CD4-positive, alpha-beta T cell treated with Interleukin-2 at 100 ng/mL for 4 hours (primary cell): Measurements from ENCODE around the gene SGK1.
"Not testable (repeated sequence)": the region's sequence is repeated elsewhere in the genome, so short reads cannot be mapped to it uniquely, and the experiment has no call there.

Experiments used
- DNase-seq: peaks from one replicate; pipeline ENCODE4 v3.0.0-alpha.2; 2020; ENCODE audit warnings: low spot score

SGK1 gene

DNA sequence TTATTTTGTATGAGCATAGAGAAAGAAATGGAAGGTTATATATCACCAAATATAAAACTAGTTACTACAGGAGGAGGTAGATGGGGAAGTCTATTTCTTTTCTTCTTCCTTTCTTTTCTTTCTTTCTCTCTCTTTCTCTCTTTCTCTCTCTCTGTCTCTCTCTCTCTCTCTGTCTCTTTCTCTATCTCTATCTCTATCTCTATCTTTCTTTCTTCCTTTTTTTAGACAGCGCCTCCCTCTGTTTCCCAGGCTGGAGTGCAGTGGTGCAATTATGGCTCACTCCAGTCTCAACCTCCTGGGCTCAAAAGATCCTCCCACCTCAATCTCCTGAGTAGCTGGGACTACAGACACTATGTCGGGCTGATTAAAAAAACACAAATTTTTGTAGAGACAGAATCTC lies 10.2 kb upstream of the SGK1 start:
- DNase-seq: no peak

DNA sequence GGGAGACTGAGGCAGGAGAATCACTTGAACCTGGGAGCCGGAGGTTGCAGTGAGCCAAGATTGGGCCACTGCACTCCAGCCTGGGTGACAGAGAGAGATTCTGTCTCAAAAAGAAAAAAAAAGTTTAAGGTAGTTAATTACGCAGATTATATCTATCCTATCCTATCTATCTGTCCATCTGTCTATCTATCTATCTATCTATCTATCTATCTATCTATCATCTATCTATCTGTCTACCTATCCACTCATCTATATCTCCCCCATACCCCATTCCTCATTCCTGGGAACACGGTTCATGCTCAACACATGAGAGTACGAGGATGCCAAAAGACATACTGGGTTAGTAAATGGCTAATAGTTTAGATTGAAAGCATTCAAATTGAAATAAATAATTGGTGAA lies 8.3 kb upstream of the SGK1 start:
- not testable (repeated sequence) for DNase-seq

DNA sequence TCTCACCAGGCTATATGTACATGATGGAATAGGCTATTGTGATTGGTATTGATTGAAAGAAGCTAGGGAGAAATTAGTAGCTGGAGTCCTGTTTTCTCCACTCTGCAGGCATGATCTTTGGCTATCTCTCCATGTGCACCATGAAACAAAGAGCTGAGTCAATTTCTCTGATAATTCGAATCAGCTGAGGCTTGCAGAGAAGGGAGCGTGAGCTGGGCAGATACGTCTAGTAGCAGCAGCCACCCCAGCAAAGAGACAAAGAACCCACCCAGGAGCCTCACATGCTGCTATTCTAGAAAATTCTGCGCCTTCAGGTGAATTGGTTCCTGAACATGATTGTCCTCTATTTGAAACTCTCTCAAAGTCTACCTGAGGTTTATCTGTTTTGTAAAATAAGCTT lies 6.9 kb upstream of the SGK1 start:
- DNase-seq: no peak

DNA sequence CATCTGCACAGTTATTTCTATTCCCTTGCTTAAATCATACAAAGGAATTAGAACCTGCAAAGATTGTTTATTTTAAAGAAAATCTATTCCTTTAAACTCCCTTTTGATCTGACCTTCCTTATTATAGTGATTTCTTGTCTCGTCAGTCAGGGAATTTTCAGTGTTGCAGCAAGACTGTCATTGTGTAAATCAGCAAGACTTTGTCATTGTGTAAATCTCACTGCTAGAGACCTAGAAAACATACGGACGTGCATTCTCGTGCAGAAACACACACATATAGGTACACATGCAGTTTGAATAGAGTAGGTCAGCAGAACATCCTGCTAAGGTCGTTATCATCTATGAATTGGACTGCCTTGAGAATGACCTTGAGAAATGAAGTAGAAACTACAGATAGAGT lies 6.2 kb upstream of the SGK1 start:
- DNase-seq: no peak

DNA sequence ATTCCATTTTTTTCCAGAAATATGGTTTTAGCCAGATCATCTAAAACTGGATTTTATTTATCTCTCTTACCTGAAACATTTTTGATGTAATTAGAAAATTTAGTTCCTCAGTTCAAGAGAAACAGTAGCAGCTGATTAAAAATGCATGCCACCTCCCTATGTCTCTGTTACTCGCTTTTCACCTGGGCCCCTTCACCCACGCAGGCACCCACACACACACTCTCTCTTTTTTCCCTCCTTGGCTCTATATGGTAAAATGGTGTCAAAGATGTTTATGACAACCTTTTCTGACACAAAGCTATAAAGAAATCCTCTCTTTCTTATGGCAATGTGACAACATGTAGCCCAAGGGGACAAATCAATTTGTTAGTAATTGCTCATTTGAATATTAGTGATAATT lies 5.8 kb upstream of the SGK1 start:
- no peak for DNase-seq

DNA sequence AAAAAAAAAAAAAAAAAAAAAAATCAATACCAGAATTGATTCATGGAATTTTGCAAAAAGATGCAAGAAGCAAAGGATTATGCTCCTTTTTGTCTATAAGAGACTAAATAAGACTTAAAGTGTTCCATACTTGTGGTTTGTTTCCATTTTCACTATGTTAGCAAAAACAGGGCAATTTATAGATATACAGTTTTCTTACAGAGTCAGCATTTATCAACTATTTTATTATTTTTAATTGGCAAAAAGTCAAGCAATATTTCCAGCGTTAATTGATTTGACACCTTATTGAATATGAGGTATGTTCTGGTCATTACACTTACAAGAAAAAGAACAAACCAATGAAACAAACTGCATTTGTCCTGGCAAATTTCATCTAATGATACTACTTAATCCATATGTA lies 5.4 kb upstream of the SGK1 start:
- DNase-seq: no peak

DNA sequence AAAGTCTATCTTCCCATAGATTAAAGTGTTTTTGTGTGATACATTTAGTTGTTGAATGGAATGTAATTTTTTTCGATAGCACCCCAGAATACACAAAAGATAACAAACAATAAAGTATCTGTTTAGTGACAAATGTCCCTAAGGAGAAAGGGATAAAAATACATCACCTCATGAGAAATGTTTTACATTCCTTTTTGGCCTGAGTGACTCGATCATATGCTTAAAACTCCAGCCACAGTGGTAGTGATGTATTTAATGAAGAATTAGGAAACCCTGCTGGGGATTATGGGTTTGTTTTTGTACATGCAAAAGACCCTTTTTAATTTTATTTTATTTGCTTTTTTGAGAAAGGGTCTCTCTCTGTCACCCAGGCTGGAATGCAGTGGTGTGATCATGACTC lies 4.3 kb upstream of the SGK1 start:
- DNase-seq: no peak

DNA sequence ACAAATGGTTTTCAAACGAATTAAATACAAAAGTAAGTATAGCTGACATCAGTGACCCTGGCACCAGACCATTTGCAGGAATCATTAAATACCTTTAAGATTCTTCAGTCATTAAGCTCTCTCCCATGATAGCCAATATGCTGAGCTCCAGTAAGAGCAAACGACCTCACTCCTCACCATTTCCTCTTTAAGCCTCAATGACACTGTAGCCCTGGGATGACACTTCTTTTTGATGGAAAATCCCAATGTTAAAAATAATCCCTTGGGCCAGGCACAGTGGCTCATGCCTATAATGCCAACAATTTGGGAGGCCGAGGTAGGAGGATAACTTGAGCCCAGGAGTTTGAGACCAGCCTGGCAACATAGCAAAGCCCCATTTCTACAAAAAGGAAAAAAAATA lies 3.3 kb upstream of the SGK1 start:
- no peak for DNase-seq

DNA sequence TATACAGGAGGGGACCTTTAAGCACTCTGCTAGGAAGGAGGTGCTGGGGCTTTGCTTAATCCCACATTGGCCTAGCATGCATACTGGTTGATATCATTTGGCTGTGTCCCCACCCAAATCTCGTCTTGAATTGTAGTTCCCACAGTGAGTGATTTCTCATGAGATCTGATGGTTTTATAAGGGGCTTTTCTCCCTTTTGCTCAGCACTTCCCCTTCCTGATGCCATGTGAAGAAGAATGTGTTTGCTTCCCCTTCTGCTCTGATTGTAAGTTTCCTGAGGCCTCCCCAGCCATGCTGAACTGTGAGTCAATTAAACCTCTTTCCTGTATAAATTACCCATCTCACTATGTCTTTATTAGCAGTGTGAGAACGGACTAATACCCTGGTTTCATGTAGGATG lies 1.8 kb upstream of the SGK1 start:
- DNase-seq: not testable (repeated sequence)

DNA sequence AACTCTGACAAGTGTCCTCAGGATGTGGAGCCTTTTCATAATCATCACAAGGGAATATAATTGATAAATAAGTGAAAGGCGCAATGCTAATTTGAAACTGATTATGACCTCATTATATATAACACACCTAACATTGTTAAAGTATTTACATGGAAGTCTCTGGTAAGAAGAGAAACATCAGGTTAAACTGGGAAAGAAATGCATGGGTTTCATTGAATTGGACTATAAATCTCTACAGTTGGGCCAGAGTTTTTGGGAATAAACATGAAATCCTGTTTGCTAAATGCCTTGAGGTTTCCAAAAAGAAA lies 1.0 kb upstream of the SGK1 start:
- DNase-seq: no peak

DNA sequence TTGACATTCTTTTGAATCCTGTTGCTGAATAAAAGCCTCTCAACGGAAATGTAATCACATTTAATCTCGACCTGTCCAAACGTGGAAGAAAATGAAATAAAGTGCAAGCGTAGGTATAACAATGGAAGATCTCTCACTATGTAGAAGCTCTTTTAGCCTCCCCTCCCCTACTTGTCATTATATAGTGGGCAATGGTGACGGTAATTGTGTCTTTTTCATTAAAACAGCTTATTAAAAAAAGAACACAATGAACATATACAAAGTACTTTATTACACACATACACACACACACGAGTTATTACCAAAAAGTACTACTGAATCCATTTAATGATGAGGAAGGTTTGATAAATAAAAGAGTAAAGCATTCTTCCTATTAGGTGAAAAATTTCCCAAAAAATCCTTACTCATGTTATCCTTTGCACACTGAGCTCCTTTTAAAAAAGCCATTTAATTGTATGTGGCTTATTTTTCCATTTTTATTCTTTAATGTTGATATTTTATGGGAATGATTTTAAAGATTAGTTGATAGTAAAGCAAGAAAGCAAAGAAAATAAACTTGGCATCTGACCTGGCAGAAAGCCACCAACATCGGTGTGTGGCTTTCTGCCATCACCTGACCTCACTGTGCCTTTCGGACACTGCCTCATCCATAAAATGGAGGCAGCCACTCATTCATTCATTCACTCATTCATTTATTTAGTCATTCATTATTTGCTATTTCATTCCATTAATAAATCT lies 493 bp upstream of the SGK1 start:
- no peak for DNase-seq

DNA sequence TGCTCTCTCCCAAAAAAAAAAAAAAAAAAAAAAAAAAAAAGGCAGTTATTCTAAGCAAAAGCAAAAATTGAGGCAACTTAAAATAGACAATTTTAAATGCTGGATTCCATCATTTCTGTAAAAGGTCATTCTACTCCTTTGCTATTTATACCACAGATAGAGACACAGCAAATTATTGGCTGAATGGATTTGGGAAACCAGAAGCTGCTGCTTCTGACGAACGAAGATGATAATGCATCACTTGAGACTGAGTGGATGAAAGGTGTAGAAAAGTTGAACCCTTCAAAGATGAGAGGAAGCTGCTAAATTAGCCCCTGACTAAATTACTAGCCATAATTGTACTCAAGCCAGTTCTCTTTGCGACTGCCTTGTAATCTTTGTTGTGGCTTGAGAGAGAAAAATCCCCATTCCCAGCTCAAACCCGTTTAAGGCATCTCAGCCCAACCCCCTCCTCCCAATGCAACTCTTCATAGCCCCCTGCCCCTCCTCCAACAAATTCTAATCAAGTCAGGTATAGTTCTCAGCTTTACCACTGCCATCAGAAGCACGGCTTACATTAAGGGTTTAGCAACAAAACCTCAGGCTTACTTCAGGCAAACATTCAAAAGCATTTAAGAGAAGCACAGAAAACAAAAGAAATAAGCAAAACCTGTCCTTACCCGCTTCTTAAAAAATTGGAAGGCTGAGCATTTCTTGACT lies 1.0 kb downstream of the SGK1 start:
- no peak for DNase-seq

DNA sequence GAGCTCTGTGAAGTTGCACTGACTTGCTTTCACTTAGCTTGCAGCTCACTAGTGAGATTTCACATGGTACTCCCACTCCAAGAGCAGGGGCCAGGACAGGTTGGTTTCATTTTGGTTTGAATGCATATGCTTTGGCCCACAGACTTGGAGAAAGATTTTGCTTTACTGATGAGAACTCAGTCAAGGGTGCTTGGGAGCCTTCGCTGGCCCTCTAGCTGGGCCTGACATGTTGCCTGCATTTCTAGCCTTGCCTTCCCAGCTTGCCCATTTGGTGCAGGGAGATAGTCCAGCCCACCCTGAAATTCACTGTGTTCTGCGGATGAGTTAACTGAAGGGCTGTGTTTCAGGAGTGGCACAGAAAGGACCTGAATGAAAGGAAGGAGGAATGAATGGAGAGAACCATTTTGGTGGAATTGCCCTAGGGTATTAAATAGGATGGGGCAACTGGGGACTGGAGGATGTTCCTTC lies 1.9 kb downstream of the SGK1 start:
- DNase-seq: no peak

DNA sequence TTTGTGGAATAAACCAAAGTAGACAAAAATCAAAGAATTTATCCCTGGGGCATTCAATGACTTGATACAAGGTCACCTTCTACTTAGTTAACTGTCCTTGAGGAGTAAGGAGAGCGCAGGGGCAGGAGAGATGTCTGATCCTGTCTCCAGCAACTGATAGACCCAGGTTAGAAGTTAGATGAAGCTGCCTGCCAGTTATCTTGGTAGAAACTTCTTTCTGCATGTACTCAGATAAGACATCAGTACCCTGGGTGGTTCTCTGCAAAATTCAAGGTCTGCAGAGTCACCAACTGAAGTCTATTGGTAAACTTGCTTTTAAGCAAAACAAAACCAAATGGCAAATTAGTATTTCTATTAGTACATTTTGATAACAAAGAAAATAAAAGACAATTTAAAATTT lies 2.7 kb downstream of the SGK1 start:
- no peak for DNase-seq

DNA sequence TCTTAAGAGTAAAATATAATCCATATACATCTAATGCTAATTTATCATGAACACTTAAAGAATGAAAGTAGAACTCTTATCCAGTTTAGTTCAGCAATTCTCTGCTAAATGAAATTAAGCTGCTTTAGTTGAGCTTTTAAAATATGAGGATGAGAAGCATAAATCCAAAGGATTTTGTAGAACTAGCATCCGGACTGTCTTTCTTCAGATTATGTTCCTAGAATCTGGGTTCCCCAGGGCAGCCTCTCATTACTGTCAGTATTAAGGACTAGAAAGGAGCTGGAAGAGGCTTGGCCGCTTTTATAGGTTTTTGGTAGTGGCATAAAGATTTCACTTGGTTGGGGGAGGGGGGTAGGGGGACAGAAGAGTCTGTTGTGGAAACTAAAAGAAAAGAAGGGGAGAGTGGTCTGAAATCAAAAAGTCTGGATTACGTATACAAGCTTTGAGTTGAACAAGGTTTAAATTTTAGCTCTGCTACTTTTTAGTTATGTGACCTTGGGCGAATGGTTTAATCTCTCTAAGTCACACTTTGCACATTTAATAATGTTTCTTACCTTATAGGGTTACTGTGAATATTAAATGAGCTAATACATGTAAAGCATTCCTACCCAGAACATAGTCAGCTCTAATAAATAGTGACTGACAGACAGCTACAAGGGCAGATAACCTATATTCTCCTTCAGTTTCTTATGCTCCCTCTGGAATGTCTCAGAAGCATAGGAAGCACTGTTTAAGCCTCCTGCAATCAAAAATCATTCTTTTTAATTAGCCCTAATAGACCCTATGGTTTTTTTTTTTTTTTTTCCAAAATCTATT lies 3.7 kb downstream of the SGK1 start:
- no peak for DNase-seq

DNA sequence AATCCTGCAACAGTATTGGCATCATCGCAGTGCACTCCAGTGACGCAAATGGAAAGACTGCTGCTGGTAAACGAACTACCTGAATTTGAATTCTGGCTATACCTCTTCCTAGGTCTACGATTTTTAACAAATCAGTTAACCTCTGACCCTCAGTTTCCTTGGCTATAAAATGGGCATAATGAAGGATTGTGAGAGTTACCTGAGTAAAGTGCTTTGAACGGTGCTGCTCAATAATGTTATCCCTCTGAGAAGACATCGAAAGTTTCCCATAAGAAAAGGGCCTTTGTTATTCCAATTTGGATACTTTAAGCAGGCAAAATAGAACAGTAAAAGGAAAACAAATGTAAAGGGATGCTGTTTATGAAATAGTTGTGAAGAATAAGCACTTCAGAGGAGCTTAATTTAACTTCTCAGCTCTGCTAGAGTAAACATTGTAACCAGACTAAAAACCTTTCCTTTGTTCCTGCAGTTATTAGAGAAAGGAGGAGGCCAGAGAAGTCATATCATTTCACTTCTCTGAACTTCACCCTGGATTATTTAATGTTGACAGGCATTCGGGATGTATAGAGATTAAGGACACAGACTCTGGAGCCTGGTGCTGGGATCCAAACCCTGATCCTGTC lies 5.8 kb downstream of the SGK1 start:
- no peak for DNase-seq

DNA sequence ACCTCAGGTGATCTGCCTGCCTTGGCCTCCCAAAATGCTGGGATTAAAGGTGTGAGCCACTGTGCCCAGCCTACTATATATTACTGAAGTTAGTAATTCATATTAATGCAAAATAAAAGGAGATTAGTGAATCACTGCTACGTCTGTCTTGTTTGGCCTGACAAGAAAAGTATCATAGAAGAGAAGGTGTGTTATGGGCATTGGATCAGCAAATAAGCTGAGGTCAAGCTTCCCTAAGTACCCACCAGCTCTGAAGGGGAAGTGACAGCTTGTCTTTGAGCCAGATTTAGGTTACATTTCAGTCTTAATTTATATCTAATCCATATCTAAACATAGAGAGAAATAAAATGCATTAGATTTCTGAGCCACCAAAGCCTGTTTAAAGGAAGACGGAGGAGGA lies 7.1 kb downstream of the SGK1 start:
- no peak for DNase-seq

DNA sequence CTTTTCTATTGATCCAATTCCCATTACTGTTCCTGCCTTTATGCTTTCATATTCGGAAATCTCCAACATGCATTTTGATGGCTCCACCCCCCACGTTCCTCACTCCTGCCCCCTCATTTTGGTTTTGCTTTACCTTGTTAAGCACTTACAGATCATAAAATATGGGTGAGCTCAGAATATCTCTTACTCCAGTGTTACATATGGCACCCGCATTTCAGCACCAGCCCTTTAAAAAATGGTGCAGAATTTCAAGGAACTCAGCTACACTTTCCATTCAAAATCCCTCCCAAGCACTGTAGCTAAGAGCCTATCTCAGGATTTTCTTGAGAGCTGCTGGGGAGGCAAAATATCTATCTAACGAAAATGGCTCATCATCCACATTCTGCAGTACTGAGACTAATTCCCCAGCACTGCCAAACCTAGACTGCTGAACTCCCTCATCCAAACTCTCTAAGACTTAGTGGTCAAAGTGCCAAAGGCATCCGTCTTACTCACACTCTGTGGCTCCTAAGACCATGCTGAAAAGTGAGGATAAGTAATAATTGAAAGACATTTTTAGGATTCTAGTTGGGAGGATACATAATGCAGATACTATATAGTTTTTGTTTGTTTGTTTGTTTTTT lies 7.8 kb downstream of the SGK1 start:
- no peak for DNase-seq

DNA sequence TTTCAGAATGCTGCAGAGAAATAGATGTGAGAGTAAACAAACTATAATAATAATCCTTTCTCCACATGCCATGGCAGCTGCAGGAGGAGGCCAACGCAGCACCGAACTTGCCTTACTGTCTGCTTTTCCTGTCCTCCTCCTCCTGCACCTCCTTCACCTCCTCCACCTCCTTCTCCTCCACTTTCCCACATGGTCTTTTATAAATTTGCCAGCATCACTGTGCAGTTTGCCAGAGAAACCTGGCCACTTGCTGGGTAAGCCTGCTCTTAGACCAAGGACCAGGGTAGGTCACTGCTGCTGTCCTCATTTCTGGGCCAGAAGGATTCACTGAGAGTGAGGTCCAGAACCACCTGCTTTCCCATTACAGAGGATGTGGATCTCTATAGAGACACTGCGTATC lies 8.7 kb downstream of the SGK1 start:
- DNase-seq: no peak

DNA sequence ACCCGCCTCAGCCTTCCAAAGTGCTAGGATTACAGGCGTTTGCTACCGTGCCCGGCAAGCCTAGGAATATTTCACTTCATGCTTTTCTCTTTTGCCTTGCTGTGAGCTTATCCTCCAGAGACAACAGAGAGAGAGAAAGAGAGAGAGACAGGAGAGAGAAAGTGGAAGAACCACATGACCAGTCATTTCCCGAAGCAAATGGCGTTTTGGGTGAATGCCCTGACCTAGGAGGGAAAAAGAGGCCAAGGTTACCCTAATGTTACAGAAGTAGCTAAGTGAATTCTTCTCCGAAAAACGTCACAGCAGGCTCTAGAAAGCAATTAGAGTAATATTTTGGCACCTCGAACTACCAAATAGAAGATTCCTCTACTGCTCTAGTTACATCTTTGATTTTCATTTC lies 9.1 kb downstream of the SGK1 start:
- no peak for DNase-seq

DNA sequence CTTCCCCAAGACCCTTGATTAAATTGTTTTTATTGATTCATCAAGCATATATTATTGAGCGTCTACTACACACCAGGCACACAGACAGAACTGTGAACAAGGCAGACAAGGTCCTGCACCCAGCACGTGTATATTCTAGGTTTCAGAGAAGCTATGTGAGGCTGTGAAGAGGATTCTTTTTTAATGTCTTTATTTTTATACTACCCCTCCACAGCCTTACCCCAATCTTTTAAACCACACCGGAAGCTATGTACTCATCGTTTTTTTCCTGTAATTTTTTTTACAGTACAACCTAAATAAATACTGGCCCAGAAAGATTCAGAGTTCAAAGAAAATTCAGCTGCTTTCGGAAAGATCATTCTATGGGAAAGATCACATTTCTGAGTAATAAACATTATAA lies 10.0 kb downstream of the SGK1 start:
- peak; percentile 18 for DNase-seq

DNA sequence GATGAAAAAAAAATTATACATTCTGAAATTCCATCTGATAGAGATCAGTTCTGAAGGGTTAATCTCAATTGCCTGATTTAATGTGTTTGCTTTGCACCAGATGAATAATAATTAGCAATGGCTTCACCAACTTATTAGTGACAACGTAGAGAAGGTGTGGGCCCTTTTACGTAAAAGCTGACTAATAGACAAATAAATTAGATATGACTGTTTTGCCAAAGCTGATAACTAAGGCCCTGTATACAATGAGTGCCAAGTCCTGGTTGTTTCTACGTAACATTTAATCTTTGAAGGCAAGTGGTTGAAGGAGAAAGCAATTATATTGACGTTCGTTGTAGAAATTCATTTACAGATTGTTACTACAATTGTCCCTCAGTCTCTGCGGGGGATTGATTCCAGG lies 10.8 kb downstream of the SGK1 start:
- no peak for DNase-seq
